GM21529 (cell line): ENCODE results near the gene TRIM49.
"Not testable (repeated sequence)": the region's sequence is repeated elsewhere in the genome, so short reads cannot be mapped to it uniquely, and the experiment has no call there.

Experiments used
- ATAC-seq: cut with Tn5 transposase; IDR thresholded peaks from one replicate; pipeline ENCODE4 v1.9.1; 2021; ENCODE audit not compliant: unreplicated experiment

Gene TRIM49, protein sequence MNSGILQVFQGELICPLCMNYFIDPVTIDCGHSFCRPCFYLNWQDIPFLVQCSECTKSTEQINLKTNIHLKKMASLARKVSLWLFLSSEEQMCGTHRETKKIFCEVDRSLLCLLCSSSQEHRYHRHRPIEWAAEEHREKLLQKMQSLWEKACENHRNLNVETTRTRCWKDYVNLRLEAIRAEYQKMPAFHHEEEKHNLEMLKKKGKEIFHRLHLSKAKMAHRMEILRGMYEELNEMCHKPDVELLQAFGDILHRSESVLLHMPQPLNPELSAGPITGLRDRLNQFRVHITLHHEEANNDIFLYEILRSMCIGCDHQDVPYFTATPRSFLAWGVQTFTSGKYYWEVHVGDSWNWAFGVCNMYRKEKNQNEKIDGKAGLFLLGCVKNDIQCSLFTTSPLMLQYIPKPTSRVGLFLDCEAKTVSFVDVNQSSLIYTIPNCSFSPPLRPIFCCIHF

DNA sequence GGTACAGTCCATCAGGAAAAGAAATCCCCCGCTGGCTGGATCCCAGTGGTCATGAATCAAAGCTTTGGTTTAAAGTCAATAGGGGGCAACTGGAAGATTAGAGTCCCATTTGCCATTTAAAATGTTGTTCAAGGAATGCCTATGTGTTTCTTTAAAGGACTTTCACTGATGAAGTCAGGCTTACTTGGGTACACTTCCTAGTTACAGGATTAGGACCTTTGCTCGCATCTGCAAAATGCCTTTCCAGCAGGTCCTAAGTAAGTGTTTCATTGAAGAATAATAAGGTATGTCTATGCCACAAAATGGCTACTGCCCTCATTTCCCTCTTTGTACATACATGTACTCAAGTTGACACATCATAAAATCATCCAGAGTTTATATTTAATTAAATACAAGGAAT lies at the start of gene TRIM49:
TRIM49 (minus strand) TSS at position 101 of the 400 bp plus-strand sequence. CDS start 4,106 bp downstream, outside the sequence.
- not testable (repeated sequence) for ATAC-seq

DNA sequence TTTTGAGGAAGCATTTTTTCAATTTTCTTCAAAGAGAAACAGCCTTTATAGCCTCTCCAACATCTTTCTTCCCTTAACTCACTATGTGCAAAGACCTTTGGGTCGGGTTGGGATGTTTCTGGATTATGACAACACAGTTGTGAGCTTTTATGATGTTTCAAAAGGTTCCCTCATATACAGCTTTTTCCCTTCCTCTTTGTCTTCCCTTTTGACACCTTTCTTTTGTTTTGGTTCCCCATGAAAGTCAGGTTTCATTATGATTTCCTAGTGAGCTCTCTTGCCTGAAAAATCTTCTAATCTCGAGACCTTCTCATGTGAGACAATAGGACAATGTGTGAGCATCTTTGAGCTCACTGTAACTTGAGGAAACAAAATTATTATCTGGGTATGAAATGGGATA lies 18.3 kb upstream of the TRIM49 start:
- not testable (repeated sequence) for ATAC-seq

DNA sequence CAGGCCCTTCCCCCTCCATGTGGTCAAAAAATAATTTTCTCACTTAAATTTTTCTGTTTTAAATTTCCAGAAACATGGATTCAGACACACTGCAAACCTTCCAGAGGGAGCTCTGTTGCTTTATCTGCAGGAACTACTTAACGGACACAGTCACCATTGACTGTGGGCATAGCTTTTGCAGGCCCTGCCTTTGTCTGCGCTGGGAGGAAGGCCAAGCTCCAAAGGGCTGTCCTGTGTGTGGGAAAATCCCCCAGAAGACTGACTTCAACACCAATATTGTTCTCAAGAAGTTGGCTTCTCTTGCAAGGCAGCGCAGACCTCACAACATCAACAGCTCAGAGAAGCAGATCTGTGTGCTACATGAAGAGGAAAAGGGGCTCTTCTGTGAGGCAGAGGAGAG lies 11.6 kb upstream of the TRIM49 start:
- not testable (repeated sequence) for ATAC-seq

DNA sequence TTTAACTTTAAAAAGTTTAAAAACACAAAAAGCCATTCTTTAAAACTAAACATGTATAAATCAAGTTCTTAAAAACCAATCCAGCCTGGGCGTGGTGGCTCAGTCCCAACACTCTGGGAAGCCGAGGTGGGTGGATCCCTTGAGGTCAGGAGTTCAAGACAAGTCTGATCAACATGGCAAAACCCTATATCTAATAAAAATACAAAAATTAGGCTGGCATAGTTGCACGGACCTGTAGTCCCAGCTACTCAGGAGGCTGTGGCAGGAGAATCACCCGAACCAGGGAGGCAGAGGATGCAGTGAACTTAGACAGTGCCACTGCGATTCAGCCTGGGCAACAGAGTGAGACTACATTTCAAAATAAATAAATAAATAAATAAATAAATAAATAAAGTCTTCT lies 5.2 kb upstream of the TRIM49 start:
- not testable (repeated sequence) for ATAC-seq

DNA sequence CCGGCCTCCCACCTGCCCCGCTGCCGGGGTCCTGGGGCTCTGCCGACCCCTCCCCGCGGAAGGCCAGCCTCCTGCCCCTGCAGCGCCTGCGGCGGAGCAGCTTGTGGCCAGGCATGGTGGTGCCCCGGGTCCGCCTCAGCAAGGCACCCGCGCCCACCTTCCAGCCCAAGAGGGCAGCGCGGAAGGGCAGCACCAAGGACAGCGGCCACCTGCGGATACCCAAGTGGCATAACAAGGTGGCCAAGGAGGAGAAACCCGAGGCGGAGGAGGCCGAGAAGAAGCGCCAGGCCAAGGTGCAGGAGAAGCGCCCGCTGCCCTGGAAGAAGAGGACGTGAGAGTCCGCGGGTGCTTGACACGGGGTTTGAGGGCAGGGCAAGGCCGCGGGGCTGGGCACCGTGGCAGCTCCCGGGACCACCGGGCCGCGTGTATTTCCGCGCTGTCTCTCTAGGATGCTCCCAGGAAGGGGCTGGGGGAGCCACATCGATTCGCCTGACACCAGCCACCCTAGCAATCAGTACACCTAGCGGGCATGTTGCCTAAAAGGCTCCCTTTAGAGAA lies 20.8 kb downstream of the TRIM49 start:
- not testable (repeated sequence) for ATAC-seq

DNA sequence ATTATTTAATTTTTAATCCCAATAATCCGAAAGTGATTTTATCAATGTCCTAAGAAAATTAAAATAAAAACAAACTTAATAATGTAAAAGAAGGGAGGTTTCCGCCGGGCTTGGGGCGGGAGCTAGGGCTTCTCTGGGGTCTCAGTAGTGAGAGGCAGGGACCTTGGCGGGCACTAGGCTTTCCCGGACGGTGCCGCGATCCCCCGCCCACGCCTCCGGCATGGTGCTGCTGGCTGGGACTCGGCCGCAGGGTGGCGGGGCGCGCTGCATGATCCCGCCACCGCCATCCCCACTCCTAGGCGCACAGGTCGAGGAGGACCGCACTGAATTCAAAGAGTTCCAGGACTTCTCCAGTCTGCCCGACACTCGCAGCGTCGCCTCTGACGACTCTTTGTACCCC lies 22.6 kb downstream of the TRIM49 start:
- ATAC-seq = not testable (repeated sequence)

DNA sequence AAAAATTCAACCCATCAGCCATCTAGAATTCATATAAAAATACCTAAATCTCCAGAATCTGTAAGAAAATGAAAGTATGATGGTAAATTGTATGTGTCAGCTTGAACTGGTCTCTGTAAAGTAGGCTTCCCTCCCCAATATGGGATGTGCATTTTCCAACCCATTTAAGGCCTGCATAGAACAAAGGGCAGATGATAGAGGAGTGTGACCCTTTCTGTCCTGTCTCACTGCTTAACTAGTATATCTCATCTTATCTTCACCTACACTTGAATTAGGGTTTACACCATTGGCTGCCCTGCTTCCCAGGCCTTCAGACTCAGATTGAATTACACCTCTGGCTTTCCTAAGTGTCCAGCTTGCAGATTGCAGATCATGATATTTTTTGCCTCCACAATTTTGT lies 57.6 kb downstream of the TRIM49 start:
- ATAC-seq = not testable (repeated sequence)
